ENCODE data around the gene COL9A3.
"Not testable (repeated sequence)": the region's sequence is repeated elsewhere in the genome, so short reads cannot be mapped to it uniquely, and the experiment has no call there.

The COL9A3 gene

DNA sequence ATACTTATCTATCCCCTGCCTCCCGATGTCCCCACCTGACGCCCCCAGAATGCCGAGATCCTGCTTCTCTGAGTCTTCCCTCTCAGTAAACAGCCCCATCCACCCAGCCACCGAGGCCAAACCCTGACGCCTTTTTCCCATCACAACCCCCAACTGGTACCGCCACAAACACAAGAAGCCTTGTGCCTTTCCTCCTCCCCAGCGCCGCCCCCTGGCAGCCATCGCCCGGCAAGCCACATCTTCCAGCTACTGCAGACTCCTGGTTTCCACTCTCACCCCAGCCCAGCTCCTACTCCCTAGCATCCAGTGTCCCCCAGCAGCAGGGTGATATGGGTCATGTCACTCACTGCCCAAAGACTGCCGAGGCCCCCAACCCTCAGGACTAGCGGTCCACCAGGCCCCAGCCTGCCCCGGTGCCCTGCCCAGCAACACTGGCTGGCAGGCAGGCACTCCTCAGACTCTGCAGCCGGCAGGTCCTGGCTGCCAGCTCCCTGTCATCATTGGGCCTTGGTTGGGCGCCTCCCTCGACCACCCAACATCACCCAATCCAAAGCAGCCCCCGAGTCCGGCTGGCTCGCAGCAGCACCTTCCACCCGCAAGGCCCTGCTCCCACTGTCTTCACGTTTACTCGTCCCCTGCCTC, 33.6 kb downstream of the COL9A3 start:
- Histone ChIP-seq H3K27me3 (ENCODE audit: insufficient read depth, low read length, poor library complexity, severe bottlenecking) (no peaks in the 10 kb centered on the region), H3K79me2 (ENCODE audit: insufficient read depth, low read length) (peaks cover 27% of the 10 kb centered on the region; the same call in 1 of the 2 replicates), H3F3A (ENCODE audit: low read depth) (no peaks in the 10 kb centered on the region), H3K36me3 (ENCODE audit: insufficient read depth, low read length) (peaks cover 17% of the 10 kb centered on the region; the same call in 1 of the 2 replicates), H3K9ac (ENCODE audit: low read depth, low read length, poor library complexity, severe bottlenecking) (no peak overlapping the region), H3K4me1 (ENCODE audit: insufficient read depth, low read length, poor library complexity, severe bottlenecking) (peaks cover 5% of the 10 kb centered on the region), H3K4me3 (ENCODE audit: low read length, poor library complexity, severe bottlenecking) (no peak overlapping the region), H2AFZ (ENCODE audit: low read length) (no peak overlapping the region), H3K4me2 (ENCODE audit: low read depth, low read length, poor library complexity, severe bottlenecking) (no peak overlapping the region), H4K20me1 (ENCODE audit: insufficient read depth, low read length, poor library complexity, severe bottlenecking) (no peaks in the 10 kb centered on the region), H3K9me3 (ENCODE audit: insufficient read depth, low read depth, low read length) (no peaks in the 10 kb centered on the region), H3K9me2 (replicated peaks; ENCODE audit: low read depth, low read length) (no peaks in the 10 kb centered on the region)
- TF ChIP-seq, protein P1, sequence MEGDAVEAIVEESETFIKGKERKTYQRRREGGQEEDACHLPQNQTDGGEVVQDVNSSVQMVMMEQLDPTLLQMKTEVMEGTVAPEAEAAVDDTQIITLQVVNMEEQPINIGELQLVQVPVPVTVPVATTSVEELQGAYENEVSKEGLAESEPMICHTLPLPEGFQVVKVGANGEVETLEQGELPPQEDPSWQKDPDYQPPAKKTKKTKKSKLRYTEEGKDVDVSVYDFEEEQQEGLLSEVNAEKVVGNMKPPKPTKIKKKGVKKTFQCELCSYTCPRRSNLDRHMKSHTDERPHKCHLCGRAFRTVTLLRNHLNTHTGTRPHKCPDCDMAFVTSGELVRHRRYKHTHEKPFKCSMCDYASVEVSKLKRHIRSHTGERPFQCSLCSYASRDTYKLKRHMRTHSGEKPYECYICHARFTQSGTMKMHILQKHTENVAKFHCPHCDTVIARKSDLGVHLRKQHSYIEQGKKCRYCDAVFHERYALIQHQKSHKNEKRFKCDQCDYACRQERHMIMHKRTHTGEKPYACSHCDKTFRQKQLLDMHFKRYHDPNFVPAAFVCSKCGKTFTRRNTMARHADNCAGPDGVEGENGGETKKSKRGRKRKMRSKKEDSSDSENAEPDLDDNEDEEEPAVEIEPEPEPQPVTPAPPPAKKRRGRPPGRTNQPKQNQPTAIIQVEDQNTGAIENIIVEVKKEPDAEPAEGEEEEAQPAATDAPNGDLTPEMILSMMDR (conservative IDR thresholded peaks at IDR 0.05; ENCODE audit: low read length): no peak
- no peak for TF ChIP-seq EZH2phosphoT487 (IDR thresholded peaks at IDR 0.05; ENCODE audit: borderline replicate concordance)

GRCh38 chr20:62852196-62852595, 35.3 kb downstream of the COL9A3 start:
- H3K4me3 ChIP-seq (ENCODE audit: low read length, poor library complexity, severe bottlenecking): no peak overlapping the region
- H2AFZ ChIP-seq (ENCODE audit: low read length): no peak overlapping the region
- H3F3A ChIP-seq (ENCODE audit: low read depth): no peaks in the 10 kb centered on the region
- no peak overlapping the region for H3K4me2 ChIP-seq (ENCODE audit: low read depth, low read length, poor library complexity, severe bottlenecking)
- H3K27me3 ChIP-seq (ENCODE audit: insufficient read depth, low read length, poor library complexity, severe bottlenecking): no peaks in the 10 kb centered on the region
- H3K9me3 ChIP-seq (ENCODE audit: insufficient read depth, low read depth, low read length): no peaks in the 10 kb centered on the region
- peaks cover 13% of the 10 kb centered on the region; the same call in 1 of the 2 replicates for H3K36me3 ChIP-seq (ENCODE audit: insufficient read depth, low read length)
- peaks cover 34% of the 10 kb centered on the region; the same call in 1 of the 2 replicates for H3K79me2 ChIP-seq (ENCODE audit: insufficient read depth, low read length)
- H3K4me1 ChIP-seq (ENCODE audit: insufficient read depth, low read length, poor library complexity, severe bottlenecking): peaks cover 8% of the 10 kb centered on the region
- no peaks in the 10 kb centered on the region for H4K20me1 ChIP-seq (ENCODE audit: insufficient read depth, low read length, poor library complexity, severe bottlenecking)
- no peak overlapping the region for H3K9ac ChIP-seq (ENCODE audit: low read depth, low read length, poor library complexity, severe bottlenecking)
- TF ChIP-seq, protein P1 (conservative IDR thresholded peaks at IDR 0.05; ENCODE audit: low read length): no peak
- TF ChIP-seq EZH2phosphoT487 (IDR thresholded peaks at IDR 0.05; ENCODE audit: borderline replicate concordance): no peak
- no peaks in the 10 kb centered on the region for H3K9me2 ChIP-seq (replicated peaks; ENCODE audit: low read depth, low read length)

DNA sequence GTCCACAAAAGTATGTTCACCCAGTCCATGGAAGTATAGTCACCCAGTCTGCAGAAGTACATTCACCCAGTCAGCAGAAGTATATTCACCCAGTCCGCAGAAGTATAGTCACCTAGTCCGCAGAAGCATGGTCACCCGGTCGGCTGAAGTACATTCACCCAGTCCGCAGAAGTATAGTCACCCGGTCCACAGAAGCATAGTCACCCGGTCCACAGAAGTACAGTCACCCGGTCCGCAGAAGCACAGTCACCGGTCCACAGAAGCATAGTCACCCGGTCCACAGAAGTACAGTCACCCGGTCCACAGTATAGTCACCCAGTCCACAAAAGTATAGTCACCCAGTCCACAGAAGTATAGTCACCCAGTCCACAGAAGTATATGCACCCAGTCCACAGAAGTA, 36.0 kb downstream of the COL9A3 start:
- H3K4me2 ChIP-seq (ENCODE audit: low read depth, low read length, poor library complexity, severe bottlenecking): no peak overlapping the region
- H3K27me3 ChIP-seq (ENCODE audit: insufficient read depth, low read length, poor library complexity, severe bottlenecking): no peaks in the 10 kb centered on the region
- TF ChIP-seq, protein P1 (conservative IDR thresholded peaks at IDR 0.05; ENCODE audit: low read length): no peak
- TF ChIP-seq EZH2phosphoT487 (IDR thresholded peaks at IDR 0.05; ENCODE audit: borderline replicate concordance): no peak
- H3K4me1 ChIP-seq (ENCODE audit: insufficient read depth, low read length, poor library complexity, severe bottlenecking): peaks cover 14% of the 10 kb centered on the region
- H3K4me3 ChIP-seq (ENCODE audit: low read length, poor library complexity, severe bottlenecking): no peak overlapping the region
- H3K36me3 ChIP-seq (ENCODE audit: insufficient read depth, low read length): peaks cover 13% of the 10 kb centered on the region; the same call in 1 of the 2 replicates
- no peaks in the 10 kb centered on the region for H3K9me3 ChIP-seq (ENCODE audit: insufficient read depth, low read depth, low read length)
- H3K9ac ChIP-seq (ENCODE audit: low read depth, low read length, poor library complexity, severe bottlenecking): no peak overlapping the region
- H3F3A ChIP-seq (ENCODE audit: low read depth): no peaks in the 10 kb centered on the region
- peaks cover 39% of the 10 kb centered on the region; the same call in 1 of the 2 replicates for H3K79me2 ChIP-seq (ENCODE audit: insufficient read depth, low read length)
- H2AFZ ChIP-seq (ENCODE audit: low read length): no peak overlapping the region
- no peaks in the 10 kb centered on the region for H4K20me1 ChIP-seq (ENCODE audit: insufficient read depth, low read length, poor library complexity, severe bottlenecking)
- H3K9me2 ChIP-seq (replicated peaks; ENCODE audit: low read depth, low read length): no peaks in the 10 kb centered on the region

DNA sequence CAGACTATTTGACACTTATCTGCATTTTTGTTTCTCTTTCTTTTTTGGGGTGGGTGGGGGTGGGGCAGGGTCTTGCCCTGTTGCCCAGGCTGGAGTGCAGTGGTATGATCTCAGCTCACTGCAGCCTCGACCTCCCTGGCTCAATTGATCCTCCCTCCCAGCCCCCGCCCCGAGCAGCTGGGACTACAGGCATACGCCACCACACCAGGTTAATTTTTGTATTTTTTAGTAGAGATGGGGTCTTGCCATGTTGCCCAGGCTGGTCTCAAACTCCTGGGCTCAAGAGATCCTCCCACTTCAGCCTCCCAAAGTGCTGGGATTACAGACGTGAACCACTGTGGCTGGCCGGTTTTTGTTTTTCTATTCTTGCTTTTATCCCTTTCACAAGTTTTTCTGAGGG, 36.5 kb downstream of the COL9A3 start:
- H3K9me3 ChIP-seq (ENCODE audit: insufficient read depth, low read depth, low read length); H3K27me3 ChIP-seq (ENCODE audit: insufficient read depth, low read length, poor library complexity, severe bottlenecking); H4K20me1 ChIP-seq (ENCODE audit: insufficient read depth, low read length, poor library complexity, severe bottlenecking); H3K4me2 ChIP-seq (ENCODE audit: low read depth, low read length, poor library complexity, severe bottlenecking); H2AFZ ChIP-seq (ENCODE audit: low read length); H3K4me3 ChIP-seq (ENCODE audit: low read length, poor library complexity, severe bottlenecking); H3F3A ChIP-seq (ENCODE audit: low read depth); H3K9me2 ChIP-seq (replicated peaks; ENCODE audit: low read depth, low read length); H3K9ac ChIP-seq (ENCODE audit: low read depth, low read length, poor library complexity, severe bottlenecking): not testable (repeated sequence)
- peaks cover 14% of the 10 kb centered on the region for H3K4me1 ChIP-seq (ENCODE audit: insufficient read depth, low read length, poor library complexity, severe bottlenecking)
- H3K79me2 ChIP-seq (ENCODE audit: insufficient read depth, low read length): peaks cover 42% of the 10 kb centered on the region; the same call in 1 of the 2 replicates
- peaks cover 13% of the 10 kb centered on the region; the same call in 1 of the 2 replicates for H3K36me3 ChIP-seq (ENCODE audit: insufficient read depth, low read length)

Data from Loucy (cell line).